GM21576 (cell line): Measurements from ENCODE around the gene ADSS1.
"Not testable (repeated sequence)": the region's sequence is repeated elsewhere in the genome, so short reads cannot be mapped to it uniquely, and the experiment has no call there.

ENCODE experiments used
- ATAC-seq: cut with Tn5 transposase; IDR thresholded peaks from one replicate; pipeline ENCODE4 v1.9.1; 2021; ENCODE audit warnings: mild to moderate bottlenecking, moderate library complexity; ENCODE audit not compliant: unreplicated experiment

ADSS1 gene

DNA sequence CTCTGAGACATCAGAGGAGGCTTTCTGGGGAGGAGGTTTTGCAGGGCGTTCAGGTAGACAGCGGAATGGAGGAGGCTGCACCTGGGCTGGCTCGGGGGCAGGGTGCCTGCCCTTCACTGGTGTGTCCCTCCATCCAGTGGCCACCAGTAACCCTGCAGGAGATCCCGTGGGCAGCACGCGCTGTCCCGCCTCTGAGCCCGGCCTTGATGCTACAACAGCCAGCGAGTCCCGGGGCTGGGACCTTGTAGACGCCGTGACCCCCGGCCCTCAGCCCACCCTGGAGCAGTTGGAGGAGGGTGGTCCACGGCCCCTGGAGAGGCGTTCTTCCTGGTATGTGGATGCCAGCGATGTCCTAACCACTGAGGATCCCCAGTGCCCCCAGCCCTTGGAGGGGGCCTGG lies 10.0 kb upstream of the ADSS1 start:
- no peak for ATAC-seq

DNA sequence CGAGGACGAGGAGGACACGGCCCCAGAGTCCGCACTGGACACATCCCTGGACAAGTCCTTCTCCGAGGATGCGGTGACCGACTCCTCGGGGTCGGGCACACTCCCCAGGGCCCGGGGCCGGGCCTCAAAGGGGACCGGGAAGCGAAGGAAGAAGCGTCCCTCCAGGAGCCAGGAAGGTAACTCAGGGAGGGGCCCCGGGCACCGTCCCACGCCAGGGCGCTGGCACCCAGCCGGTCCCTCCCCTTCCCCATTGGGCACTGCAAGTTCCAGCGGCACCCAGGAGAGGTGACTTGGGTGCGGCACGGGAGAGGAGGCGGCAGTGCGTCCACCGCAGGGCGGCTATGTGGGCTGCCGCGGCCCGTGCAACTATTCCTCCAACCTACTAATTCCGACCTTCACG lies 9.3 kb upstream of the ADSS1 start:
- ATAC-seq = no peak

DNA sequence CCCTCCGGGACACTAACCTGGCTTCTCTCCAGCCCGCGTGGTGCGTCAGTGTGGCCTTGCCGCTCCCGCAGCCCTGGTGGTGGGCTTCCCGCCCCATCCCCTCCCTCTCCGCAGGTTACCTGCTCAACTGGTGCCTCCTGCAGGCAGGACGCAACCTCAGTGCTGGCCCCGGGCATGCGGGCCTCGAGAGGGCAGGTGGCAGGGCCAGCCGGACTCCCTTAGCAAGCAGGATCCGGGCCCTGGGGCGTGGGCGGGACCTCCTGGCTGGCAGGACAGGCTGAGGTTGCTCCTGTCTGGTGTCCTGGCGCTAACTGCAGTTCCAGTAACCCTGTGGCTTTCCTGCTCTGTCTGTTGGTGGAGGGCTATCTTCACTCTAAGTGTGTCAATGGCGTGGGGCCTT lies 8.6 kb upstream of the ADSS1 start:
- no peak for ATAC-seq

- no peak for ATAC-seq
These were observed 8.2 kb upstream of the ADSS1 start for GRCh38 chr14:104715871-104716270.

GRCh38 chr14:104717137-104717536 lies 6.9 kb upstream of the ADSS1 start:
- ATAC-seq = no peak

DNA sequence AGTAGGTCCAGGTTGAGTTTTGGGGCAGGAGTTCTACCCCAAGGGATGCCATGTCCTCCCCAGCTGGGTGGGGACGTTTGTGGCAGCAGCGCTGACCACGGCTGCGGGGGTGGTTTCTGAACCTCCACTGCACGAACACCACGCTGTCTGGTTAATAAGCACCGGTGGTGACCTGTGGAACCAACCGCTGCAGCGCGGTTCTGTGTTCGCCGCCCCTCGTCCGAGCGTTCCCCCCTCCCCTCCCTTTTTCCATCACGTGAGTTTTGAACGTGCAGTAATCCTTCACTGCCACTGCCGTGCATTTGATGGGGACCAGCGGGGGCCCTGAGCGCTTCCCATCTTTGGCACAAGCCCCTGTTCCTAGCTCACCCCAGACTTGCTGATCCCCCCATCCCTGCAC lies 6.4 kb upstream of the ADSS1 start:
- no peak for ATAC-seq

DNA sequence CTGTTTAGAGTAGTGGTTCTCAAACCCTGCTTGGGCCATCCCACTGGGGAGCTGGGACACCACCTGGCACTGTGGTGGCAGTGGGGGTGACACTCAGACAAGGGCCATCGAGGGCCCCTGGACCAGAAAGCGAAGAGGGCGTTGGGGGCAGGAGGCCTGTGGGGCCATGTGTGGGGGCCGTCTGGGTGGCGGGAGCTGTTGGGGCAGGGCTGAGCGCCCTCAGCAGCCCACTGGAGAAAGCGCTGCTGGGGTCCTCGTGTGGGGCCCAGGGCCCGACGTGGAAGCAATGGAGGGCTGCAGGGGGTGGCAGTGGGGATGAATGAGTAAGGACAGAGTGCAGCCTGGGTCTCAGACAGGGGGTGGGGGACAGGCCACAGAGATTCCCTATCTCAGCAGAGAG lies 5.9 kb upstream of the ADSS1 start:
- ATAC-seq = no peak

DNA sequence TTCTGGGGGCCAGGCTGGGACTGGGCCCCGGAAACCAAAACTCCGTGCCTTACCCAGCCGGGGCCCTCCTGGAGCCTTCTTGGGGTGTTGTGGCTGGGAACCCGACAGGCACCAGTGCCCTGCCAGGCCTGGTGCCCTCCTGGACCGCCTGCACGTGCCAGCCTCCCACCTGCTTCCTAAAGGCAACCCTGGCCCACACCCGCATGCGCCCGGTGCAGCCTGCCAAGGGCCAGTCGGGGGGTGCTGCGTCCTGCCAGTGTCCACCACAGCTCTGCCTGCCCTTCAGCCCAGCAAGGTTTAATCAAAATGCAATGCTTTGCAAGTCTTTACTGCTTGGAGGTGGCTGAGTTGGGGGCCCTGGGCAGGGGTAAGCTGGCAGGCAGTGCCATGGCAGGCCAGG lies 5.2 kb upstream of the ADSS1 start:
- no peak for ATAC-seq

- ATAC-seq = no peak
These were observed 4.7 kb upstream of the ADSS1 start for GRCh38 chr14:104719343-104719742.

DNA sequence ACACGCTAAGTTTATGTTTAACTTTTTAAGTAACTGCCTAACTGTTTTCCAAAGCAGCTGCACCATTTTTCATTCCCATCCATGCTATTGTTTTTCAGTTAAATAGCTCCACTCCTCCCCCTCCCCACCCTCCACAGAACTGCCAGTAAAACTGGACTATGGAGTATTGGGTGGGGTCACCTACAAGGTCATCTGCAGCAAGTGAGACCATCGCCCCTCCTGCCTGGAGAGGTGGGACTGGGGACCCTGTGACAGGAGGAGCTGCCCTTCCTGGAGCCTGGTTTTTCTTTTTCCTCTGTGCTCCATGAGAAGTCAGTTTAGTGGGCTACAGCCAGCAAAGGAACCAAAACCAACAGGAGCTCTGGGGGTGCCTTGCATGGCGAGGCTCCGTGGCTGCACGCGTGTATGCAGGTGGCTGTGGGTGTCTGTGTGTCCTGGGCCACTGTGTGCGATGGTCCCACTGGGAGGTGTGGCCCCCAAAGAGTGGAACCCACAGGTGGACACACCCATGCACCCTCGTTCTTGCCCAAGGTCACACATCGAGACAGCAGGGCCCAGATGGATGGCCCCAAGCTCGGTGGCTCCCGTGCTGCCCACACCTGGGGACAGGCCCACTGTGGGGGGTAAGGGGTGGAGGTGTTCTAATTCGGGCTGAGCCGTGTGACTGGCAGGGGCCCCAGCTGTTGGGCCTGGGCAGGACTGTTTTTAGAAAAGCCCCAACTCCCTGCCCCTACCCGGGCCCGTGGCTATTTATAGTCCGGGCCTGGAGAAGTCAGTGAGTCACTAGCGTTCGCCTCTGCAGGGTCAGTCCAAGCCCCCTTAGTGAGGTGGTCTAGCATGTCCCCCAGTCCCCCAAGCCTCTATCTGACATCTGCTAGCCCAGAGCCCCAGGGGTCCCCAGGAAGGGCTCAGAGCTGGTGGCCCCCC lies 2.3 kb upstream of the ADSS1 start:
- no peak for ATAC-seq

GRCh38 chr14:104722938-104723650 lies 935 bp upstream of the ADSS1 start:
- no peak for ATAC-seq

DNA sequence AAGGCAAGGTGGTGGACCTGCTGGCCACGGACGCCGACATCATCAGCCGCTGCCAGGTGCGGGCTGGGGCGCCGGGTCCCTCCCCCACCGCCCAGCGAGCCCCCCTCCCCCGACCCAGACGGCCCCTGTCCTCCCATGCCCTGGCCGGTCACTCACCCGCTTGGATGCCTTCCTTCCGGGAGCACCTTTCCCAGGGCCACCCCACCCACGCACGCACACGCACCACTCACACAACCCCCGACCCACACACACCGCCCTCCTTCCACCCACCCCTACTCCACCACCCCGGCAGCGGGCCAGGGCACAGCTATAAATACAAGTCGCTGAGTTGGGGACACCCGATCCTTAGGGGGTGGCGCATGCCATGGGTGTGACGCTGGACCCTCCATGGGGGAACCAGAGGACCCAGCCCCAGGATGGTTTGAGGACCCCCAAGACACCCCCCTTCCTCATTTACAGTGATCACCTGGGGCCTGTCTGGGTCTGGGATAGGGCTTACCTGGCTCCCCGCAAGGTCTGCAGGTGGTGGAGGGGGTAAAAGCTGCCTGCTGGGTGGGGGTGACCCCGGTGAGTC lies 465 bp downstream of the ADSS1 start:
- no peak for ATAC-seq

DNA sequence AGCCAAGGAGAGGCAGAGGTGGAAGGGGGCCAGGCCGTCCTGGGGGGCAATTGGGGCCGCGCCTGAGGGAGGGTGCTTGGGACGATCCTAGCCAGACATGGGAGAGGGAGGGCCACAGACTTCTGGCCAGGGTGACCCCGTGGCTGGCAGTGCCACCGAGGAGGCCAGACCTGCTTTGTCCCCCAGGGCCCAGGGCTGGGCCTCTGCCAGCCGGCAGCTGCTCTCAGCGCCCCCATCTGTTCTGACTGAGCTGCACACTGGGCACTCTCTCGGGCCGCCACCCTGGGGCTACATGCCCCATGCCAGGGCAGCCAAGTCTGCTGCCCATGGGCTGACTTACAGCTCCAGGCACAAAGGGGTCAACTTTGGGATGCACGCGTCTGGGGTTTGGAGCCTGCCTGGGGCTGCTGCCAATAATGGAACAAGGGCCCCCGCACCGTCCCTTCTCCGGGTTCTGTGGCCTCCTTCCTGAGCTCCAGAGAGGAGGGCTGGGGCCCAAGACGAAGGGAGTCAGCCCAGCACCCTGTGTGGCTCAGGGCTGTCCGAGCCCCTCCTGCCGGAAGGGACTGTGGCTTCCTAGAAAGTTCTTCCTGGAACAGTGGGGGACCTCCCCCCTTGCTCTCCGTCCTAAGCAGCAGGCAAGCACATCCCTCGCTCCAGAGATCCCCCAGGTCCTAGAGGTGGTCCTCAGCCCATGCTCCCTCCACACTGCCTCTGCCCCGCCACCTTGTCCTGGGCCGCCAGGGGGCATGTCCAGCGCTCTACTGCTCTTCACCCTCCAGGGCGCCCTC lies 1.1 kb downstream of the ADSS1 start:
- ATAC-seq = no peak

- no peak for ATAC-seq
These were observed 1.9 kb downstream of the ADSS1 start for GRCh38 chr14:104725772-104726548.

- ATAC-seq = no peak
These were observed 2.8 kb downstream of the ADSS1 start for GRCh38 chr14:104726600-104727451.

- ATAC-seq = no peak
These were observed 4.6 kb downstream of the ADSS1 start for GRCh38 chr14:104728631-104729030.

GRCh38 chr14:104729176-104729834 lies 5.3 kb downstream of the ADSS1 start:
- not testable (repeated sequence) for ATAC-seq

DNA sequence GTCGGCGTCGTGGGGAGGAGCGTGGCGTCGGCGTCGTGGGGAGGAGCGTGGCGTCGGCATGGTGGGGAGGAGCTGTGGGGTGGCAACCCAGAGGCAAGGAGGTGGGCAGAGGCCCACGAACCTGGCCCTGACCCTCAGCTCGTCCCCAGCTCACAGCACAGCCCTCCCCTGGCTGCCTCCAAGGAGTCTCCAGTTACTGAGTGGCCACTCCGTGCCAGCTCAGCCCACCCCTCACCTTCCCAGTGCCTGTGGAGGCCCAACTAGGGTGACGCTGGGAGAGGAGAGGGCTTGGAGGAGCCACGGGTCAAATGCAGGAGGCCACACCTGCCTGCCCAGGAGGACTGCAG lies 5.8 kb downstream of the ADSS1 start:
- no peak for ATAC-seq

DNA sequence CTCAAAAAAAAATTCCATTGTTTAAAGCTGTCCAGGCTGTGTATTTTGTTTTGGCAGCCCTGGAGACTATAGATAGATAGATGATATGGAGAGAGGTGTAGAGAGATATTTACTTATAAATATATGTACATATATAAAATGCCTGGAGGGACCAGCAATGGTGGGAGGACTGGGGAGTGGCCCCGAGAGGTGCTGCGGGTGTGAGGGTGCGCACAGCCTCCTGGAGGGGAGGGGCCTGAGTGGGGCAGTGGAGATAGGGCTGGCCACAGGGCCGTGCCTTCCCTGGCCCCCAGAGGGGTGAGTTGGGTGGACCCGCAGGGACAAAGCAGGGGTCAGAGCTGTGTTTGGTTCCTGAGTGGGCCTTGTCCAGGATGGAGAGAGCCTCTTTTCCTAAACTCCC lies 6.5 kb downstream of the ADSS1 start:
- no peak for ATAC-seq
